PC-9 (cell line): Measurements from ENCODE around the gene SLC35D1.

ENCODE experiments used
- EZH2 ChIP-seq: fragments of 200-600 bp; sonication (generic); IDR thresholded peaks from 2 replicates; pipeline ENCODE4 v1.8.0; 2017; ENCODE audit warnings: antibody characterized with exemption, low read depth
- TF ChIP-seq, protein P1 (sequence below): fragments of 200-600 bp; sonication (generic); conservative IDR thresholded peaks from 2 replicates; pipeline ENCODE4 v1.6.1; 2017; ENCODE audit warnings: mixed run types, antibody characterized with exemption, mild to moderate bottlenecking, moderate library complexity

DNA sequence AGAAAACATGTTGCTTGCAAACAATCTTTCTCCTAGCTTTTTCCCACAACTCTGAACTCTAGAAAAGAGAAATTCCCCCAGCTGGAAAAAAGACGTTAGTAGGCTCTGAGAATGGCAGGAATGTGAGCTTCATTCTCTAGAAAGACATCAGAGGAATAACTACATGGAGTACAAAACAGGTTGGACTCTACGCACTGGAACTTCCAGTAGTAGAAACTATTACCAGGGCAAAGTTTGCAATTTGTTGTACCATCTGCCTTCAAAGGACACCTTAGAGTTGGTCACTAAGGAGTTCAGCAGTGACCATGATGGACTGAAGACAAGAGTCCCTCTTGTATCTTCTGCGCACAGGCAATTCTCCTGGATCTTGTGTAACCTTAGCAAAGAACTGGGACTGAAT is 60.9 kb downstream of the SLC35D1 start:
- TF ChIP-seq, protein P1, sequence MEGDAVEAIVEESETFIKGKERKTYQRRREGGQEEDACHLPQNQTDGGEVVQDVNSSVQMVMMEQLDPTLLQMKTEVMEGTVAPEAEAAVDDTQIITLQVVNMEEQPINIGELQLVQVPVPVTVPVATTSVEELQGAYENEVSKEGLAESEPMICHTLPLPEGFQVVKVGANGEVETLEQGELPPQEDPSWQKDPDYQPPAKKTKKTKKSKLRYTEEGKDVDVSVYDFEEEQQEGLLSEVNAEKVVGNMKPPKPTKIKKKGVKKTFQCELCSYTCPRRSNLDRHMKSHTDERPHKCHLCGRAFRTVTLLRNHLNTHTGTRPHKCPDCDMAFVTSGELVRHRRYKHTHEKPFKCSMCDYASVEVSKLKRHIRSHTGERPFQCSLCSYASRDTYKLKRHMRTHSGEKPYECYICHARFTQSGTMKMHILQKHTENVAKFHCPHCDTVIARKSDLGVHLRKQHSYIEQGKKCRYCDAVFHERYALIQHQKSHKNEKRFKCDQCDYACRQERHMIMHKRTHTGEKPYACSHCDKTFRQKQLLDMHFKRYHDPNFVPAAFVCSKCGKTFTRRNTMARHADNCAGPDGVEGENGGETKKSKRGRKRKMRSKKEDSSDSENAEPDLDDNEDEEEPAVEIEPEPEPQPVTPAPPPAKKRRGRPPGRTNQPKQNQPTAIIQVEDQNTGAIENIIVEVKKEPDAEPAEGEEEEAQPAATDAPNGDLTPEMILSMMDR, result no peak
- no peak for TF ChIP-seq EZH2
